GM21529 (cell line): ENCODE results near the gene HSPA4.

Experiments
- ATAC-seq: cut with Tn5 transposase; IDR thresholded peaks from one replicate; pipeline ENCODE4 v1.9.1; 2021; ENCODE audit not compliant: unreplicated experiment

Gene HSPA4

GRCh38 chr5:133088064-133088463 is 36.3 kb downstream of the HSPA4 start:
- no peak for ATAC-seq

GRCh38 chr5:133091034-133091433 is 39.2 kb downstream of the HSPA4 start:
- no peak for ATAC-seq

- no peak for ATAC-seq
Measured at GRCh38 chr5:133106343-133106742, 54.5 kb downstream of the HSPA4 start.

- ATAC-seq, result no peak
Measured at GRCh38 chr5:133106761-133107572, 55.2 kb downstream of the HSPA4 start.

- ATAC-seq, result no peak
Measured at GRCh38 chr5:133108481-133108921, 56.7 kb downstream of the HSPA4 start.

- ATAC-seq, result no peak
Measured at GRCh38 chr5:133109655-133110483, 58.1 kb downstream of the HSPA4 start.

GRCh38 chr5:133110709-133111108 is 58.9 kb downstream of the HSPA4 start:
- no peak for ATAC-seq

- ATAC-seq, result peak; percentile 57
Measured at GRCh38 chr5:133111299-133111698, 59.5 kb downstream of the HSPA4 start.

- ATAC-seq, result no peak
Measured at GRCh38 chr5:133112026-133112660, 60.3 kb downstream of the HSPA4 start.

GRCh38 chr5:133113331-133114061 is 61.7 kb downstream of the HSPA4 start:
- ATAC-seq, result no peak

GRCh38 chr5:133114166-133114932 is 62.5 kb downstream of the HSPA4 start:
- ATAC-seq, result no peak

GRCh38 chr5:133114933-133115310 is 63.1 kb downstream of the HSPA4 start:
- ATAC-seq, result no peak

- ATAC-seq, result no peak
Measured at GRCh38 chr5:133116601-133117000, 64.8 kb downstream of the HSPA4 start.

- ATAC-seq, result no peak
Measured at GRCh38 chr5:133117166-133117911, 65.5 kb downstream of the HSPA4 start.

- ATAC-seq, result no peak
Measured at GRCh38 chr5:133117912-133118445, 66.2 kb downstream of the HSPA4 start.

GRCh38 chr5:133118741-133119140 is 66.9 kb downstream of the HSPA4 start:
- no peak for ATAC-seq

GRCh38 chr5:133119233-133119711 is 67.5 kb downstream of the HSPA4 start:
- no peak for ATAC-seq

- ATAC-seq, result no peak
Measured at GRCh38 chr5:133120156-133120750, 68.4 kb downstream of the HSPA4 start.

- no peak for ATAC-seq
Measured at GRCh38 chr5:133121080-133121479, 69.3 kb downstream of the HSPA4 start.
